Measurements from ENCODE around the gene TSFM. TPM values are rescaled to one million over a fixed set of nuclear protein-coding genes. Genes with fewer than 3 reads are reported as not detected.
A peak's percentile ranks its signal among the peaks of the same experiment; 100 is the strongest.
"Not testable (repeated sequence)": the region's sequence is repeated elsewhere in the genome, so short reads cannot be mapped to it uniquely, and the experiment has no call there.

TSFM gene
- total and polyA plus RNA-seq, 4 donors: 30.7 to 46.8 (median 36.5) TPM

DNA sequence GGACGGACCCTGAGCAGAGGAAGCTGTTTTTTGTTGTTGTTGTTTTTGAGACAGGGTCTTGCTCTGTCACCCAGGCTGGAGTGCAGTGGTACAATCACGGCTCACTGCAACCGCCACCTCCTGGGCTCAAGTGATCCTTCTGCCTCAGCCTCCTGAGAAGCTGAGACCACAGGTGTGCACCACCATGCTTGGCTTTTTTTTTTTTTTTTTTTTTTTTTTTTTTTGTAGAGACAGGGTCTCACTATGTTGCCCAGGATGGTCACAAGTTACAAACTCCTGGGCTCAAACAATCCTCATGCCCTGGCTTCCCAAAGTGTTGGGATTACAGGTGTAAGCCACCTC is 35.4 kb downstream of the TSFM start:
- Histone ChIP-seq H3K36me3 (ENCODE audit: control insufficient read depth, insufficient read depth, low read length) (peaks cover 45% of the 10 kb centered on the region), H3K4me1 (ENCODE audit: control insufficient read depth, insufficient read depth, low read length) (peaks cover 17% of the 10 kb centered on the region), H3K27ac (ENCODE audit: low read depth, low read length) (peak overlapping the region; percentile 26)
- not testable (repeated sequence) for H3K9me3 ChIP-seq (ENCODE audit: control insufficient read depth, insufficient read depth, low read length); DNase-seq (ENCODE audit: low read depth in 4 of 6, low spot score in 6 of 6); H3K27me3 ChIP-seq (ENCODE audit: control insufficient read depth, insufficient read depth, low read length); H3K4me3 ChIP-seq (ENCODE audit: low read depth, low read length)
- WGBS (ENCODE audit: insufficient coverage): 88% methylated on average over 3 of the region's 3 CpGs

DNA sequence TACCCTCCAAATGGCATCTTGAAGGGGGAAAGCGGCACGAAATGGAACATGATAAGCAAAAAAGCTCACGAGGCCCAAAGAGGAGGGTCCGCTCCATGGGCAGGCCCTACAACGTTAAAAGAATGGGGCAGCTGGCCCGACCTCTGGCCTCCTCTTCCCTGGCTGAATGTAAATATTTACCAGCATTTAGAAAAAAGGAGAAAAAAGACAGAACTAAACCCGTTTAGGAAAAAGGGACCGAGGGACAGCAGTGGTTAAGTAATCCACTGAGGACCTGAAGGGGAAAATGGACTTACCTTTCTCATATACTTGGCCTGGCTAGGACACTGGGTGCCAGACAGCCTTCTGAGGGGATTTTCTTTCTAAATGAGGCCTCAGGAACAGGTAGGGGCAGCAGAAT is 37.5 kb downstream of the TSFM start:
- not testable (repeated sequence) for H3K9me3 ChIP-seq (ENCODE audit: control insufficient read depth, insufficient read depth, low read length); DNase-seq (ENCODE audit: low read depth in 4 of 6, low spot score in 6 of 6); H3K27ac ChIP-seq (ENCODE audit: low read depth, low read length); H3K4me1 ChIP-seq (ENCODE audit: control insufficient read depth, insufficient read depth, low read length); H3K4me3 ChIP-seq (ENCODE audit: low read depth, low read length); H3K27me3 ChIP-seq (ENCODE audit: control insufficient read depth, insufficient read depth, low read length)
- 75% methylated on average over 2 of the region's 8 CpGs for whole genome bisulfite sequencing (ENCODE audit: insufficient coverage)
- peaks cover 56% of the 10 kb centered on the region for H3K36me3 ChIP-seq (ENCODE audit: control insufficient read depth, insufficient read depth, low read length)

DNA sequence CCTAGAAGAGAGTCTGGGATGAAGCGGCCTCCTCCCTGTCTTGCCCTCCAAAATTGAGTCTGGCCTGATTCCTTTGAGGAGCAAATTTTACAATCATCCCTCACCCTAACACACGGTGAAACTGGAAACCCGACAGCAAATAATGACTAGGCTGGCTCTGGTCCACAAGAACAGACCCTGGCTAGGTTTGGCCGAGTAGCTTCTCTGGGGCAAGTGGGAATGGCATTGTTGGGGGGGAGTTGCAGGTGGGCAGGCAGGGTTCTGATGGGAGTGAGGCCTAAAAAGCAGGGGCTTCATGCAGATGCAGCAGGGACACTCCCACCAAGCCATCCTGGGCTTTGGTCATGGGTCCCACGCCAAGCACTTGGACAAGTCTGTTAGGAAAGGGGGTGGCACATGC is 38.4 kb downstream of the TSFM start:
- H3K4me1 ChIP-seq (ENCODE audit: control insufficient read depth, insufficient read depth, low read length); H3K27ac ChIP-seq (ENCODE audit: low read depth, low read length); H3K4me3 ChIP-seq (ENCODE audit: low read depth, low read length); DNase-seq (ENCODE audit: low read depth in 4 of 6, low spot score in 6 of 6); H3K9me3 ChIP-seq (ENCODE audit: control insufficient read depth, insufficient read depth, low read length); H3K27me3 ChIP-seq (ENCODE audit: control insufficient read depth, insufficient read depth, low read length): not testable (repeated sequence)
- H3K36me3 ChIP-seq (ENCODE audit: control insufficient read depth, insufficient read depth, low read length): peaks cover 61% of the 10 kb centered on the region
- 86% methylated on average over 2 of the region's 5 CpGs for WGBS (ENCODE audit: insufficient coverage)

DNA sequence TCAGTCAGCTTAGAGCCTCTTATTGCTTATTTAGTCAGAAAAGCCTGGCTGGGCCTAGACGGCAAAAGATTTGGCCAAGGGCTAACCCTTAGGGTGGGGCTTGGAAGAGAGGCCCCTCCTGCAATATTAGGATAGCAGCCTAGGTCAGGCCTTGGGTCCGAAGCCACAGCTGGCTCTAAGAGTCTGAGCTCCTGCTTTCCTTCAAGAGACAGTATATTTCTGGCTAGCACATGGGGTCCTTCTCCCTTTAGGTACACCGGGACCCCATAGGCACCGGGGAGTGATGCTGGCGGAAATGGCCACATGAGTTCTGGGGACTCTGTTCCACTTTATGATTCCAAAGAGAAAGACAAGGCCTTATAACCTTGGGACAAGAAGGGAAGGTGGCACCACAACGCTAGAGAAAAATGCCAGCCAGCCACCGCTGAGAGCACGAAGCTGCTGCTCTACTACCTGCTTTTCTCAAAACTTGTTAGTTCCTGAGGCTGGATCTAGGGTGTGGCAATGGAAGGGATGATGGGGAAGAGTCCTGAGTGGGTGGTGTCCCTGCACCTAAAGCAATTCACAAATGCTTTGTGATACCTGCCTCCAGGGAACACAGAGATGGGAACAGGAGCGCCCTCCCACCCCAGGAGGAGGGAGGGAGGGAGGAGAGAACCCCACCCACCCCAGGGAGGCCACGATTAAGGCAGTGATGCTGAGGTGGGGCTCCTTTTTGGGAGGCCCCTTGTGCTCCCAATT is 39.1 kb downstream of the TSFM start:
- Histone ChIP-seq H3K27me3 (ENCODE audit: control insufficient read depth, insufficient read depth, low read length) (no peaks in the 10 kb centered on the region), H3K4me3 (ENCODE audit: low read depth, low read length) (no peak overlapping the region), H3K27ac (ENCODE audit: low read depth, low read length) (no peak overlapping the region), H3K36me3 (ENCODE audit: control insufficient read depth, insufficient read depth, low read length) (peaks cover 68% of the 10 kb centered on the region), H3K9me3 (ENCODE audit: control insufficient read depth, insufficient read depth, low read length) (no peaks in the 10 kb centered on the region), H3K4me1 (ENCODE audit: control insufficient read depth, insufficient read depth, low read length) (peaks cover 8% of the 10 kb centered on the region)
- DNase-seq (ENCODE audit: low read depth in 4 of 6, low spot score in 6 of 6): no peak
- WGBS (ENCODE audit: insufficient coverage): 82% methylated on average over 7 of the region's 10 CpGs

DNA sequence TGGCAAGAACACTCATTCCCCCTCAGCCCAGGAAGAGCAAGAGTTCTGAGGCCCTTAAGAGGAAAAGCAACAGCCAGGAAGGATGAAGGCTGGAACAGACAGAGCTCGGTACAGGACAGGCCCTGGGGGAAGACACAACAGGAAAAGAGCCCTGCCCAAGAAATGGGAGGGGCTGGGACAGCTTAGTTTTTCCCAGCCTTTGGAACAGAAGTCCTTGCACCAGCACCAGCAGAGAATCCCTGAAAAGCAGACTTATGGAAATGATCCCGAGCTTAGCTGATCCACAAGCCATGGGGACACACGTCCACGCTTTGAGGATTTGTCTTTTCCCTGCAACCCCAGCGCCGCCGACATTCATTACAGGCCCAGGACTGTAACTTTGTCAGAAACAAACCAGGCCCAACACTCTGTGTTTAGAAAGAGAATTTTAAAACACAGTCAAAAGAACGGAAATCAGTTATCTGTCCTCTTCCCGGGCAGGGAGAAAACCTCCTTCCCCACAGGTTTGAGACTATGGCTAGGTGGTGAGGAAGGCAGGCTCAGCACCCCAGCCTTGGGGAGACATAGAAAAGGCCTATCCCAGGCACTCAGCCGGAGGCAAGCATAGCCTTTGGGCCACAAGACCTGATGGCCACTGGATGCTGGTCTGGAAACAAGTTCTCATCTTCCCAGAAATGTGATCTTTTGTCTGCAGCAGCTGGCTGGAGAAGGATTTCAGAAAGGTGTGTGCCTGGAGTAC is 40.0 kb downstream of the TSFM start:
- H3K27me3 ChIP-seq (ENCODE audit: control insufficient read depth, insufficient read depth, low read length): no peaks in the 10 kb centered on the region
- no peak for DNase-seq (ENCODE audit: low read depth in 4 of 6, low spot score in 6 of 6)
- no peaks in the 10 kb centered on the region for H3K9me3 ChIP-seq (ENCODE audit: control insufficient read depth, insufficient read depth, low read length)
- H3K36me3 ChIP-seq (ENCODE audit: control insufficient read depth, insufficient read depth, low read length): peaks cover 77% of the 10 kb centered on the region
- no peak overlapping the region for H3K27ac ChIP-seq (ENCODE audit: low read depth, low read length)
- 86% methylated on average over 7 of the region's 10 CpGs for WGBS (ENCODE audit: insufficient coverage)
- no peak overlapping the region for H3K4me3 ChIP-seq (ENCODE audit: low read depth, low read length)
- peaks cover 4% of the 10 kb centered on the region for H3K4me1 ChIP-seq (ENCODE audit: control insufficient read depth, insufficient read depth, low read length)

DNA sequence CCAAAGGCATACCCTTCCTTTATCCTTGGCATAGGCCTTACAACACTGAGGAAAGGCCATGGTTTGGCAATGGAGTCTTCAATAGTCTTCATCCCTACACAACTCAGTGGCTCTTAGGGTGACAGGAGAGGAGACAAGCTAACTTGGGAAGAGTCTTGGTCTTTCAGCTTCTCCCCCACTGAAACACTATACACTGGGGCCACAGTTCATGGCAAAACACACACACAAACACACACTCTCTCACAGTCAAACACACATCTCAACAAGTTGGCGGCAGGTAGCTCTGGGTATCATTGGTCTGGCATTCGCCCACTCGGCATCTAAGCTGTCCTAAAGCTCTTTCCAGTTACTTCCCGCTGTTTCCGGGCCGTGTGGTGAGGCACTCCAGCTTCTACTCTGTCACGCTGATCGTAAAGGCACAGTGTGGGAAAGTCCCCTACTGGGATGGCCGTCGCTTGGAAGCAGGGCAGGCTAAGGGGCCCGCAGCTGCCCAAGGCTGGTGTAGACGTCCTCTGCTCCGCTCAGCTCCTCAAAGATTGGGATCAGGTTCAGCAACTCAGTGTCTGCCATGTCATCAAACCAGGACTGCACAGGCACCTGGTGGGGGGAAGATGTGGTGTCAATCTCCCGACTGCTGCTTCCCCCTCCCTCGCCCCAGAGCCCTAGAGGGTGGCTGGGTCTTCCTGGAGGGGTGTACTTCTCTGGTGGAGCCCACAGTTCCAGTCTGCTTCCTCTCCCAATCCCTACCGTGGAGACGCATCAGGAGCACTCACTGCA is 40.7 kb downstream of the TSFM start:
- H3K27me3 ChIP-seq (ENCODE audit: control insufficient read depth, insufficient read depth, low read length): no peaks in the 10 kb centered on the region
- no peak overlapping the region for H3K27ac ChIP-seq (ENCODE audit: low read depth, low read length)
- peaks cover 84% of the 10 kb centered on the region for H3K36me3 ChIP-seq (ENCODE audit: control insufficient read depth, insufficient read depth, low read length)
- WGBS (ENCODE audit: insufficient coverage): 81% methylated on average over 14 of the region's 17 CpGs
- no peak for DNase-seq (ENCODE audit: low read depth in 4 of 6, low spot score in 6 of 6)
- no peaks in the 10 kb centered on the region for H3K4me1 ChIP-seq (ENCODE audit: control insufficient read depth, insufficient read depth, low read length)
- no peaks in the 10 kb centered on the region for H3K9me3 ChIP-seq (ENCODE audit: control insufficient read depth, insufficient read depth, low read length)
- no peak overlapping the region for H3K4me3 ChIP-seq (ENCODE audit: low read depth, low read length)

DNA sequence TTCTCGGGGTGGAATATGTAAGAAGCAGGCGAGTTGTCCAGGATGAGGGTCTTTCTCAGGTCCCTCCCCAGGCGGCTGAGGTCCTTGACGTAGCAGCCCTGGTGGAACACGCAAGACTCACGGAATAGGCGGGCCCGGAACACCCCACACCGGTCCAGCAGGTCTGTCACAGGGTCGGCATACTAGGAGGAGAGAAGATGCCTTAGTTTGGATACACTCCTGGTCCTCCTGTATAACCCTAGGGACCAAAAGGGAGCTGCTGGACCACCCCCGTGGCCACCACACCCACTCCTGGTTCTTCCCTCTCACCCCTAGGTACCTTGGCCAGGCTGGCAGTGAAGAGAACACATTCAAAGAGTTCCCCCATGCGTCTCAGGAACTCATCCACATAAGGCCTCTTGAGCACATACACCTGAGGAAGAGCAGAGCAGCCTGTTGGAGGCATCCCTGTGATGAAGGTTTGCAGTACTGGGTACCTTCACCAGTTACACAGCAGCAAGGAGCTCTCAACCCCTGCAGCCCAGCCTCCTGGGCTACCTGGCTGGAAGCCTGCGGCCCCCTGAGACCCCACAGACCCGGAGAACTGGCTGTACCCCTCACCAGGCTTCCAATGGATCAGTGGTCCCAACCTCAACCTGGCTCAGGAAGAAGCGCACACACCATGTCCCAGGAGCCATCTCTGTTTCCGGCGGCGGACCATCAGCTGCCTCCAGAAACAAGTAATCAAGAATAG is 41.5 kb downstream of the TSFM start:
- WGBS (ENCODE audit: insufficient coverage): 96% methylated on average over 17 of the region's 18 CpGs

DNA sequence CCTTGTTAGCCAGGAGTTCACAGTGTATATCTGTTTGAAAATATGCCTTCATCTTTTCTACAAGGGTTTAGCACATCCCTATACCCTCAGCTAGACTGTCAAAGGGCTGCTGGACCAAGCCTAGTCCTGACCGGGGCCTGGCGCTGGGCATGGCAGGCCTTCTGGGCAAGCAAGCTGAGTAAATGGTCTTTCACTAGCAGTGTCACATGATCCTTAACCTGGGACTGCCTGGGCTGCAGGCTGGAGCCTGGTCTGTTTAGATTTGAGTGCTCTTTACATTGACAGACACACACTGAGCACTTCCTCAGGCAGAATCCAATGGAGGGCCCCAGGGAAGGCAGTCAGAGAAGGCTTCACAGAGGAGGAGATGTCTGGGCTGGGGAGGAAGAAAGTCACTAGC is 42.9 kb downstream of the TSFM start:
- 86% methylated on average over 2 of the region's 2 CpGs for WGBS (ENCODE audit: insufficient coverage)
- Histone ChIP-seq H3K9me3 (ENCODE audit: control insufficient read depth, insufficient read depth, low read length) (no peaks in the 10 kb centered on the region), H3K4me1 (ENCODE audit: control insufficient read depth, insufficient read depth, low read length) (no peaks in the 10 kb centered on the region), H3K27ac (ENCODE audit: low read depth, low read length) (no peak overlapping the region), H3K4me3 (ENCODE audit: low read depth, low read length) (no peak overlapping the region), H3K36me3 (ENCODE audit: control insufficient read depth, insufficient read depth, low read length) (peaks cover 81% of the 10 kb centered on the region), H3K27me3 (ENCODE audit: control insufficient read depth, insufficient read depth, low read length) (no peaks in the 10 kb centered on the region)
- DNase-seq (ENCODE audit: low read depth in 4 of 6, low spot score in 6 of 6): no peak

More for the DNA sequence above, 41.5 kb downstream of the TSFM start:
- no peaks in the 10 kb centered on the region for H3K4me1 ChIP-seq (ENCODE audit: control insufficient read depth, insufficient read depth, low read length)
- no peak overlapping the region for H3K27ac ChIP-seq (ENCODE audit: low read depth, low read length)
- peaks cover 83% of the 10 kb centered on the region for H3K36me3 ChIP-seq (ENCODE audit: control insufficient read depth, insufficient read depth, low read length)
- H3K4me3 ChIP-seq (ENCODE audit: low read depth, low read length): no peak overlapping the region
- H3K27me3 ChIP-seq (ENCODE audit: control insufficient read depth, insufficient read depth, low read length): no peaks in the 10 kb centered on the region
- no peaks in the 10 kb centered on the region for H3K9me3 ChIP-seq (ENCODE audit: control insufficient read depth, insufficient read depth, low read length)
- DNase-seq (ENCODE audit: low read depth in 4 of 6, low spot score in 6 of 6): no peak

DNA sequence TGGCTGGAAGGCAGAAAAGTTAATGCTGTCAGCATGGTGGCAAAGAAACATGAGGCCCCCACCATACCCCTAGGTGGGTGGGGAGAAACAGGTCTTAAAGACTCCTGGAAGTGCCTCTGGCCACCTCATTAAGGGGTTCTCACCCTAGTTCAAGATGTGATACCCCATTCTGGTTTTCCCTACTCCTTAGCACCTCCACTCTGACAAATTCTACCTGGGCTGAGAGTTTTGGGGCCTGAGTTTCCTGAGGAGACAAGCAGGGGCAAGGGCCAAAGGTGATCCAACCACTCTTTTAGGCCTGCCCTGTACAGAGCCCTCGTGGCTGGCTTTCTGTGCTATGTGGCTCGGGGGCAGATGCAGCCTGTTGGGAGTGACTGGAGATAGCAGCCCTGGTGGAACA is 43.8 kb downstream of the TSFM start:
- WGBS (ENCODE audit: insufficient coverage): 96% methylated on average over 2 of the region's 2 CpGs
- peaks cover 7% of the 10 kb centered on the region for H3K4me1 ChIP-seq (ENCODE audit: control insufficient read depth, insufficient read depth, low read length)
- H3K27me3 ChIP-seq (ENCODE audit: control insufficient read depth, insufficient read depth, low read length): no peaks in the 10 kb centered on the region
- no peak overlapping the region for H3K27ac ChIP-seq (ENCODE audit: low read depth, low read length)
- peaks cover 80% of the 10 kb centered on the region for H3K36me3 ChIP-seq (ENCODE audit: control insufficient read depth, insufficient read depth, low read length)
- DNase-seq (ENCODE audit: low read depth in 4 of 6, low spot score in 6 of 6): no peak
- H3K4me3 ChIP-seq (ENCODE audit: low read depth, low read length): no peak overlapping the region
- H3K9me3 ChIP-seq (ENCODE audit: control insufficient read depth, insufficient read depth, low read length): no peaks in the 10 kb centered on the region

Data from spinal cord (tissue), 10 donors.